Activated CD4-positive, alpha-beta T cell treated with anti-CD3 and anti-CD28 coated beads, Interleukin-2, amount 50 U/mL, for 48 hours (primary cell): ENCODE data around the gene STAP2.
A peak's percentile ranks its signal among the peaks of the same experiment; 100 is the strongest.

ENCODE experiments used
- DNase-seq, 2 experiments: peaks; one replicate each; pipeline ENCODE4 v3.0.0-alpha.2; 2020

The STAP2 gene

DNA sequence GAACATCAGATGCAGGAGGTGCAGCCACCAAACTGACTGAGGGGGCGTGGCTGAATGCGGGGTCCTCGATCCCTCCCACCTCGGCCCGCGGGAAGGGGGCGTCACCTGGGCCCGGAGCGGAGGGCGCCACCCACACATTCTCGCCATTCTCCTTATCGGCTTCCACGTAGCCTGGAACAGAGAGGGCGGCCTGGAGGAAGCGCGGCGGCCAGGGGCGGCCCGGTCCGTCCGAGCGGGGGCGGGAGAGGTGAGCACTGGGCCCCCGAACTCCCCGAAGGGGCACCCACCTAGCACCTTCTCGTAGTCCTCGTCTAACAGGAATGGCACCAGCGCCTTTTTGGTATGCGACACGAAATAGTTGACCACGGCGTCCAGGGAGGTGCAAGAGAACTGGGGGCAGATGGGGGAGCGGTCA is 11.8 kb downstream of the STAP2 start:
- DNase-seq, result no peak

DNA sequence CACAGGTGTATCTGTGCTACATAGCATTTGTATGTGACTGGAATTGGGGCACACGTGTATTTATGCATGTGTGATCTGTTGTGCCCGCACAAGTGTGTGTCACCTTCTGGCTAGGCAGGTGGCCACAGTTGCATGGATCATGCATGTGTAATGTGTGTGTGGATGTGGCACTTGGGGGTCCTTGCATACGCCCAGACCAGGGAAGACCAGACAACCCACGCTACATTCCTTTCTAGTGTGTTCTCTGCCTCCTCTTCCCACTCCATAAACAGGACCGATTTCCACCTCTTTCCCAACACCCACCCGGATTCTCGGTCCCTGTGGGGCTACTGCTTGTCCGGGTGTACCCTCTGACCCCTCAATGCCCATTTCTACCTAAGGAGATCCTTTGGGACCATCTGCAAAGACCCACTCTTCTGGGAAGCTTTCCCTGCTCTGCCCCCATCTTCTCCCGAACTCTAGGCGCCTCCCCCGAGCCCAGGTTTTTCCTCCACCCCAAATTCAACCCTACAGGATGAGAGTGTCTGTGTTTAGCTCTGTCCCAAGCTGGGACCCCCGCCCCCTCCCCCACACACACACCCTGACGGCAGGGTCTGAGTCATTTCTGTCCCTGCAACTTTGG is 12.3 kb downstream of the STAP2 start:
- DNase-seq, result no peak

DNA sequence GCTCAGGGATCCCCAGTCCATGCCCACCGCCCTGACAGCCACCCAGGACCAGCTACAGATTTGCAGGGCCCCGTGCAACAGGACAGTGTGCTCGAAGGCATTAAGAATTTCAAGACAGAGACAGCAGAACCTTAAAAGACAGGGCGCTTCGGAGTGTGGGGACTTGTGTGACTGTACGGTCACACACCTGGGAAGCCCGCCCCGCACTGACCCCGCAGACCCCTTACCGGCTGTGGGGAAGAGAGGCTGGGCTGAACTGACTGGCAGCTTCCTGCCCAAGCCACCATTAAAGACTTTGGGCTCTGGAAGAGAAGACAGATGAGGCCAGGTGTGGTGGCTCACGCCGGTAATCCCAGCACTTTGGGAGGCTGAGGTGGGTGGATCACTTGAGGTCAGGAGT is 14.4 kb downstream of the STAP2 start:
- no peak for DNase-seq

DNA sequence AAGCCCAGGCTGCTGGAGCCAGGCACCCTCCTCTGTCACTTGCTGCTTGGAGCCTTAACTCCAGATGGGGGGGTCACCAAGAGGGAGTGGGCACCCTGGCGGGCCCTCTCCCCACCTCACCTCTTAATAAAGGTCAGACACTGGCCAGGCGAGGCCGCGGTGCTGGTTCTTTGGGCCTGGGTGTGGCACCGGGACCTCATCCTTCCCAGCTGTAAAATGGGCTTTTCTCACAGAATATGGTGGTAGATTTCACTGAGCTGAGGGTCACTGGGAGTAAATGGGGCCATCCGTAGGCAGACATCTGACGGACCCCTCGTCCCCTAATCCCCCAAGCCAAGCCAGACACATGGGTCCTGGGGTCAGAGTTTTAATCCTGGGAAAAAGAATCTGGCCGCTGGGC is 14.9 kb downstream of the STAP2 start:
- DNase-seq, result no peak

DNA sequence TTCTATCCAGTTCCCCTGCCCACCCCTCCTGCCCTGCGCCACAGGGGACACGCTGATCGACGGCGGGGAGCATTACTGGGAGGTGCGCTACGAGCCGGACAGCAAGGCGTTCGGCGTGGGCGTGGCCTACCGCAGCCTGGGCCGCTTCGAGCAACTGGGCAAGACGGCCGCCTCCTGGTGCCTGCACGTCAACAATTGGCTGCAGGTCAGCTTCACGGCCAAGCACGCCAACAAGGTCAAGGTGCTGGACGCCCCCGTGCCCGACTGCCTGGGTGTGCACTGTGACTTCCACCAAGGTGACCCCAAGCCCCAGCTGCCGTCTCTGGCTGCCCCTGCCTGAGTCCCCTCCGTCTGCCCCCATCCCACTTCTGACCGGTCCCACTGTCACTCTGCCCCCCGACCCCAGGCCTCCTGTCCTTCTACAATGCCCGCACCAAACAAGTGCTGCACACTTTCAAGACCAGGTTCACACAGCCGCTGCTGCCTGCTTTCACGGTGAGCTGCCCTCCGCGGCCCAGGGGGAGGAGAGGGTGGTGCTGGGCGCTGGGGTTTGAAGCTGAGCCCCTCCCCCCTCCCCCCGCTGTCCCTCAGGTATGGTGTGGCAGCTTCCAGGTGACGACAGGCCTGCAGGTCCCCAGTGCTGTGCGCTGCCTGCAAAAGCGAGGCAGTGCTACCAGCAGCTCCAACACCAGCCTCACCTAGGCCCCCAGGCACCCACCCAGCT is 15.5 kb downstream of the STAP2 start:
- no peak for DNase-seq

DNA sequence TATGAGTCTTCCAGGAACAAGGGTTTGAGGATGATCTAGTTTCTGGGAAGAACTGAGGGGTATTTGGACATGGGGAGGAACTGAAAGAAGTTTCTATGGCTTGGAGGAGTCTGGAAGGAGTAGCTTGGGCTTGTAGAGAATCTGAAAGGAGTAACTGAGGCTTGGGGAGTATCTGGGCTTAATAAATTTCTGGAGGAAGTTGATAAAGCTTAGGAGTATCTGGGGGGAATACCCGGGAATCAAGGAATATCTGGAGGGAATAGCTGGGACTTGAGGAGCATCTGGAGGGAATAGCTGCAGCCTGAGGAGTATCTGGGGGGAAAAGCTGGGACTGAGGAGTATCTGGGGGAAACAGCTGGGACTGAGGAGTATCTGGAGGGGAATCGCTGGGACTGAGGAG is 18.2 kb downstream of the STAP2 start:
- DNase-seq, result no peak

DNA sequence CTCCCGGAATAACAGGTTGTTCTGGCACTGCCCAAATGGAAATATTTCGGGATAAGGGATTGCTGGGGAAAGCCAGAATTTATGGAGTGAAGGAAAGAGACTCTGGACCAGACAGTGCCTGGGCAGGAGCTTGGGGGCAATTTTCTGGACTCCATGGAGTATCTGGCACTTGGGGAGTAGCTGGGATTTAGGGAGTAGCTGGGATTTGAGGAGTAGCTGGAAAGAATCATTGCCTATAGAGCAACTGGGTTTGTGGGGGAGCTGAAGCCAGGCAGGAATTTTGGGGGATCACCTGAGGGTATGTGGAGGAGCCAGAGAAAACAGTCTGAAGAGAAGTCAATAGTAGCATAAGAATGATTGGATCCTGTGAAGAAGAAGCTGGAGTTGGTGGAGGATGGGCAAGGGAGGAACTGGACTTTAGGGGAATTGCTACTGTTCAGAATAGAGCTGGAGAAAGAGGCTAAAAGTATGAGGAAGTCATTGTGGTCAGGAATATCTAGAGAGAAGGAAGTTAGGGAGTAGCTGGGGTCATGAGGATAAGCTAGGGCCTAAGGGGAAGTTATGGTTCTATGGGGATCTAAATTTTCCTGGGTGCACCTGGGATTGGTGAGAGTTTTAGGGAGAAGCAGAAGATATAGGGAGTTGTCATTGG is 19.4 kb downstream of the STAP2 start:
- DNase-seq, result no peak

DNA sequence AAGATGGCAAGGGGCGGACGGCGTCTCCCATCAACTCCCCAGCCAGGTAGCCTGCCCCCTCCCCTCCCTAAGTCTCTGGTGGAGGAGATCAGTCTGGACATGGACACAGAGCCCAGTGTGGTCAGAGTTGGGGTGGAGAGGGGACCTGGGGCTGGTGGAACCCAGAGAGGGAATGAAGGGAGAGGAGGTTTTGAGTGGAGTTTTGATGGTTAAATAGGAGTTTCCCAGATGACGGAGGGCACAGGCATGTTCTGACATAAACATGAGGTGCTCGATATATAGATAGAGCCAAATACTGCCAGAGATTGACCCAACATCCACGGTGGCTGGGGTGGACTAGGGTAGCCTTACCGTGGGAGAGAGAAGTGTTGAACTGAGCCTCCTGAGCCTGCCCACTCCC is 20.2 kb downstream of the STAP2 start:
- DNase-seq, result no peak

DNA sequence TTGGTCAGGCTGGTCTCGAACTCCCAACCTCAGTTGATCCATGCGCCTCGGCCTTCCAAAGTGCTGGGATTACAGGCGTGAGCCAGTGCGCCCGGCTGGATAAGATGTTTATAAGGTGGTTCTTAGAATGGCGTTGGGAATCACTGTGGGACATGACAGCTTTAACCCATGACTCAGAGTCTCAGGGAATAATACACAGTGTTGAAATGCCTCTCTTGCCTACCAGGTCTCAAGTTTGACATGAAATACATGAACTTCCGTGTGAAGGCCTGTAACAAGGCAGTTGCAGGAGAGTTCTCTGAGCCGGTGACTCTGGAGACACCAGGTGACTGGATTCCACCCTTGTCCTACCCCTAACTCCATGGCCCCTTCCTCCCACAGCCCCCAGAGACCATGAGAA is 21.7 kb downstream of the STAP2 start:
- no peak for DNase-seq

DNA sequence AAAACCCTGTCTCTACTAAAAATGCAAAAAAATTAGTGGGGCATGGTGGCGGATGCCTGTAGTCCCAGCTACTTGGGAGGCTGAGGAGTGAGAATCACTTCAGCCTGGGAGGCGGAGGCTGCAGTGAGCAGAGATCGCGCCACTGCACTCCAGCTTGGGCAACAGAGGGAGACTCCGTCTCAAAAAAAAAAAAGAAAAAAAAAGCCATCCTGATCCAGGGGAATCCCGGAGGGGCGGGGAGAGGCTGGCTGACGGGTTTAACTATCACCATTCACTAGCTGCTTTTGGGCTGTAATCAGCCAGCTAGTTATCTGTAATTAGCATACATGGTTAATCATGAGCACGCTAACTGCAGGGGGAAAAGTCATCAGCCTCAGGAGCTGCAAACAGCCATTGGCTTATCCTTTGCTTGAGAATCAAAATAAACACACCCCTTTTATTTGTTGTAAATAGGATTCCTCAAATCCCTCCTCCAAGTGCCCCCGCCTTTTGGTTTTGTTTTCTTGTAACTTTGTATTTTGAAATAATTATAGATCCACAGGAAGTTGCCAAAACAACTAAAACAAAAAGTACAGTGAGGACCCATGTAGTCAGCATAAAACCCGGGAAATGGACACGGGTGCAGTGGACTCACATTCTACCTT is 24.7 kb downstream of the STAP2 start:
- DNase-seq, result no peak

DNA sequence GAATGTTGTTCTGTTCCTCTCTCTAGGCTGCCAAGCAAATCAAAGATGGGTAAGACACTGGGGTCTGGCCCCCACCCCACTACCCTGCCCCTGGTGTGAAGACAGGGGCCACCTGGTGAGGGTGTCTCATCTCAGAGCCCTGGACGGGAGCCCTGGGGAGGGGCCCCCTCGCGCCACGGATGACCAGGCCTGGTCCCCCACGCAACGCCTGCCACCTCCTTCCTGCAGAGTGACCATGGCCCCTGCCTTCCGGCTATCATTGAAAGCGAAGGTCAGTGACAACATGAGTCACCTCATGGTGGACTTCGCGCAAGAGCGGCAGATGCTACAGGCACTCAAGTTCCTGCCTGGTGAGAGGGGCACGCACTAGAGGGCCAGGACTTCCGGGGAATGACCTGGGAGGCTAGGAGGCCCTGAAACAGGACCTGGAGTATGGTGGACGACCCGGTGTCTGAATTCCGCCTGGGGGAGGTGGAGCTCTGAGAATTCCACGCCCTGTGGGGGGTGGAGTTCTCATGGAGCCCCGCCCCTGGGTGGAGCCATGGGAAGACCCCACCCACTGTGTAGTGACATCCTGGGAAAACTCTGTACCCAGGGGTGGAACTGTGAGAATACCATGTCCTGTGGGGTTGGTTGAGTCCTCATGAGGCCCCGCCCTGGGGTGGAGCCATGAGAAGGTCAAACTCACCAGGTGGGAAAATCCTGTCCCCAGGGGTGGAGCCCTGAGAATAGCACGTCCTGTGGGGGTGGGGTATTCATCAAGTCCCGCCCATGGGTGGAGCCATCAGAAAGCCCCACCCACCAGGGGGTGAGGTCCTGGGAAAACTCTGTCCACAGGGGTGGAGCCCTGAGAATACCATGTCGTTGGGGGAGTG is 28.1 kb downstream of the STAP2 start:
- peak in 1 of 2 experiments; percentile 19 for DNase-seq

DNA sequence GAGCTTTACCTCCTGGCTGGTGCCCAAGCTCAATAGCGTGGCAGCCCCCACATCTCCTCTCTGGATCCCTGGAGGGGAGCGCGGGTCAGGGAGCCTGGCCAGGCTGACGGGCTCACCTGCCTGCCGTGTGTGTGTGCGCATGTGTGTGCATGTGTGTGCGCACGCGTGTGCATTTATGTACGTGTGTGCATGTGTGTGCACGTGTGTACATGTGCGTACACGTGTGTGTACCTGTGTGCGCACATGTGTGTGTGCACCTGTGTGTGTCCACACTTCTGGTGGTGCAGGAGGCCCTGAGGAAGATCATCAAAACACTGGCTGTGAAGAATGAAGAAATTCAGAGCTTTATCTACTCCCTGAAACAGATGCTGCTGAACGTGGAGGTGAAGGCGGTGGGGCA is 33.0 kb downstream of the STAP2 start:
- no peak for DNase-seq

DNA sequence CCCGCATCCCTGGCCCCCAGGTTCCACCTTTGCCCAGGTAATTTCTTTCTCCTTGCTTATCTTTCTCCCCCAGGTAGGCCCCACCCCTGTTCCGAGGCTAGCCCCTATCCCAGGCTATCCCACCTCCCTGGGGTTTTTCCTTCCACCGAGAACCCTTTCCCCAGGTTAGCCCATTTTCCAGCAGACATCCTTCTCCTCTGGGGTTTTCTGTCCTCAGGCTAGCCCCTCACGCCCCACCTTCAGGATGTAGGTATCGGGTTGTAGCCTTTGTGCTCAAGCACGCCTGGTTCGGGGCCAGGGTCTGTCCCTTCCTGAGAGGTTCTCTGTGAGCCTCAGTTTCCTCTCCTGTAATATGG is 33.4 kb downstream of the STAP2 start:
- no peak for DNase-seq

DNA sequence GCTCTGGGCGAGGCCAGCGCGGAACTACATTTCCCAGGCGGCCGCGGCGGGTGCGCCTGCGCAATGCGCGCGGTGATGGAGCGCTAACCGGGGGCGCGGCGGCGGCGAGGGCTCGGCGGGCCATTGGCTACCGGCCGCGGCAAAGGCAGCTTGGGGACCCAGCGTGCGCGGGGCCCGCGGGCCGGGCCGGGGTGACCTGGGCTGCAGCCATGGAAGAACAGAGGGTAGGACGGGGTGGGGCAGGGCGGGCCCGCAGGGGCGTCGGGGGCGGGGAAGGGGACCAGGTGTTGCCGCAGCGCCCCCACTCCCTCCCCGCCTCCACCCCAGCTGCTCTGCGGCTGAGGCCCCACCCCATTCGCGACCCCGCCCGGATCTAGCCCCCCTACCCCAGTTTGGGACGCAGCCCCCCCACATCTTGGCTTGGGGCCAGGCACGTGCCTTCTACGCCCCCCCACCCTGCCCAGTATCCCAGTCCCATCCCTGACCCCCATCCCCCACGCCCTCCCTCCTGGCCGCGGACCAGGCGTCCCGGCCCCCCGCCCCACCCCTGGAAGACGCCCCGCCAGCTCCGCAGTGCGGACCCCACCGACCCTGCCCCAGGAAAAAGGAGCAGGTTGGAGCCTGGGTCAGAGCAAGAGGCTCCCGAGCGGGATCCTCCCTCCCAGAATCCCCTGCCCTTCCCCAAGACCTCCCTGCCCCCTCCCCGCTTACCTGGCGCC is 33.9 kb downstream of the STAP2 start, which contains the start of gene FSD1:
TSS of gene FSD1 (plus strand) at position 61 of the 719 bp plus-strand sequence. CDS start at position 210, 149 bp downstream.
- DNase-seq, result peak; percentile 81 to 83

DNA sequence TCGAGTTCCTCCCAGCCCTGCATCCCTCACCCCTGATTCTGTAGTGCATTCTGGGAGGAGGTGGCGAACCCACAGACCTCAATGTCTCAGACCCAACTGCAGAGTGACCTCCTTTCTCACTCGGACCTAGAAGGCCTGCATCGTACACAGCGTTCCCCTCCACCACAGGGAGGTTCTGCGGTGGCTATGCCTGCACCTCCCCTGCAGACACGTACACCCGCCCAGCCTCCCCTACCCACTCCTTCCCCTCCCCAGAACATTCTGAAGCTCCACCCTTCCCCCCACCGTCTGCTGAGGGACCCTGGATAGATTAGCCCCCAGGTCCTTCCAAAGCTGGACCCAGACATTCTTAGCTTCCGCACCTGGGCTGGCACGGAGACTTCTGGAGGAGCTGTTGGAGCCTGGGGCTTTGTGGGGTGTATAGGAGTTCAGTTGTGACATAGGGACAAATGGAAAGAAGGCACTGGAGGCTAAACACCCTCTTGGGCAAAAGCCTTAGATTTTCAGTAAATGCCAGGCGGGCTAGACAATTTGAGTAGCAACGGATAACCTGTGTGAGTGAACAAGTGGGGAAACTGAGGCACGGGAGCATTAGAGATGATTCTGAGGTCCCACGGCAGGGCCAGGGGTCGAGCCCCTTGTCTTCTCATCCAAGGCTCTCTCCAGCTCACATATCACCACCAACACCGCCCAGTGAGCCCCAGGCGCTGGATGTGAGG is 34.6 kb downstream of the STAP2 start:
- no peak for DNase-seq

DNA sequence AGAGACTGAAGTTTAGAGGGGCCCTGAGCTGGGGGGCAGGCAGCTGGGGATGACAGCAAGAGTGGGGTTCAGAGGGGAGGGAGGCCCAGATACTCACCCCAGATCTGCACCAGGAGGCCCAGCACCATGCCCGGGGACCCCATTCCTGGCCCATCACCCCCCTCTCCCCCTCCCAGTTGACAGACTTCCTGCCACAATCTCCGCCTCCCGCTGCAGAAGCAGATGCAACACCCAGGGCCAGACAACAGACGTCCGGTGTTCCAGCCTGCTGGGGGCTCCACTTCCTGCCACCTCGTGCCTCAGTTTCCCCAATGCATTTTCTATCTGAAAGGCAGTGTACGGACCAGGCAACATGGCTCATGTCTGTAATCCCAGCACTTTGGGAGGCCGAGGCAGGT is 36.4 kb downstream of the STAP2 start, which contains the start of gene TMIGD2:
TSS of gene TMIGD2 (minus strand) at position 147 of the 398 bp plus-strand sequence. CDS start at position 143, 4 bp downstream.
- DNase-seq, result peak in 1 of 2 experiments; percentile 24

DNA sequence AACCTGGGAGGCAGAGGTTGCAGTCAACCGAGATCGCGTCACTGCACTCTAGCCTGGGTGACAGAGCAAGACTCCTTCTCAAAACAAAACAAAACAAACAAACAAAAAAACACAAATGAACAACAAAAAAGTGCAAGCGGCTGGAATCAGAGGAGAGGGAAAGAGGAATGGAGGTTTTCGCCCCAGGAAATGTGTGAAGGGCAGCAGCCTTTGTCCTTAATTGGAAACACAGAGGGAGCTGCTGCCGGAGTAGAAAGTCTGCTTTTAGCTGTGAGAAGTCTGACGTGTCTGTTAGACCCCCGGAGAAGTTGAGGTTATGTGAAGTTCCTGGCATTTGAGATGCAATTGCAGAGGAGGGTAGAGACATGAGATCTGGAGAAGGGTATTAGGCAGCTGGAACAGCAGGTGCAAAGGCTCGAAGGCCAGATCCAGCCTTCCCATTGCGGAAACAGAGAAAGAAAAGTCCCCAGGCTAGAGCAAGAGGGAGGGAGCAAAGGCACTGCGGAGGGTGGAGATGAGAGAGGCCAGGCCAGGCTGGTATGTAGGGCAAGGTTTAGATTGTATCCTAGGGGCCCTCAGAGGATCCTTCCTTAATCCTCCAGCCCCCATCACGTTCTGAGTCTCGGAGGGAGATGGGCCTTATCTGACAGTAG is 36.9 kb downstream of the STAP2 start:
- no peak for DNase-seq

DNA sequence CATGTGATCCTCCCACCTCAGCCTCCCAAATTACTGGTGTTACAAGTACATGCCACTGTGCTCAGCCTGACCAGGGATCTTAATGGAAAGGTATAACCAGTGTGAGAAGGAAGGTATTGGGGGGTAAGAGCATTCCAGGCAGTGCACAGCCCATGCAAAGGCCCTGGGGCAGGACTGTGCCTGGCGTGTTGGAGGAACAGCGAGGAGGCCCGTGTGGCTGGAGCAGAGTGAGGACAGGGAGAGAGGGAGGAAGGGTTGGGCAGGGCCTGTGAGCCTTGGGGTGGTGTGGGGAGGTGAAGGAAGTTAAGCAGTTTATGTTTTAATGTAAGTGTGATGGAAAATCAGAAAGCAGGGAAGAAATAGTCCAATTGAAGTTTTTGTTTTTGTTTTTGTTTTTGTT is 38.0 kb downstream of the STAP2 start:
- no peak for DNase-seq

DNA sequence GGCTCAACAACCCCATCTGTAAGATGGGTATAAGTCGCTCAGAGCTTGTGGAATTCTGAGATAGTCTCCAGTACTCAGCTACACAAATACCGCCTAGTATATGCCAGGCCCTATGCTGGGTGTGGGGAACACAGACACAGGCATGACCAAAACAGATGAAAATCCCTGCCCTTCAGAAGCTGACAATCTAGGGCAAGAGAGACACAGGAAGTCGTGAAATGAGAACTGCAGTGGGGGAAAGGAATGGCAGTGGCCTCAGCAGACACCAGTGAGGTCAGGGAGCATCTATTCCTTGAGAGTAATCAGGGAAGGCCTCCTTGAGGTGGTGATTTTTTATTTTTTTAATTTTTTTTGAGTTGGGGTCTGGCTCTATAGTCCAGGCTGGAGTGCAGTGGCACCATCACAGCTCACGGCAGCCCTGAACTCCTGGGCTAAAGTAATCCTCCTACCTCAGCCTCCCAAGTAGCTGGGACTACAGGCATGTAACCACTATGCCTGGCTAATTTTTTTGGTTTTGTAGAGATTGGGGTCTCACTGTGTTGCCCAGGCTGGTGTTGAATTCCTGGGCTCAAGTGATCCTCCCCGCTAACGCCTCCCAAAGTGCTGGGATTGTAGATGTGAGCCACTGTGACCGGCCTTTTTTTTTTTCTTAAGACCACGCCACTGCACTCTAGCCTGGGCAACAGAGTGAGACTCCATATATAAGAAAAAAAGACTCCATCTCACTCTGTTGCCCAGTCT is 39.6 kb downstream of the STAP2 start:
- no peak for DNase-seq
